Measurements from ENCODE around the gene KCNG3.

KCNG3 gene, protein sequence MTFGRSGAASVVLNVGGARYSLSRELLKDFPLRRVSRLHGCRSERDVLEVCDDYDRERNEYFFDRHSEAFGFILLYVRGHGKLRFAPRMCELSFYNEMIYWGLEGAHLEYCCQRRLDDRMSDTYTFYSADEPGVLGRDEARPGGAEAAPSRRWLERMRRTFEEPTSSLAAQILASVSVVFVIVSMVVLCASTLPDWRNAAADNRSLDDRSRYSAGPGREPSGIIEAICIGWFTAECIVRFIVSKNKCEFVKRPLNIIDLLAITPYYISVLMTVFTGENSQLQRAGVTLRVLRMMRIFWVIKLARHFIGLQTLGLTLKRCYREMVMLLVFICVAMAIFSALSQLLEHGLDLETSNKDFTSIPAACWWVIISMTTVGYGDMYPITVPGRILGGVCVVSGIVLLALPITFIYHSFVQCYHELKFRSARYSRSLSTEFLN

DNA sequence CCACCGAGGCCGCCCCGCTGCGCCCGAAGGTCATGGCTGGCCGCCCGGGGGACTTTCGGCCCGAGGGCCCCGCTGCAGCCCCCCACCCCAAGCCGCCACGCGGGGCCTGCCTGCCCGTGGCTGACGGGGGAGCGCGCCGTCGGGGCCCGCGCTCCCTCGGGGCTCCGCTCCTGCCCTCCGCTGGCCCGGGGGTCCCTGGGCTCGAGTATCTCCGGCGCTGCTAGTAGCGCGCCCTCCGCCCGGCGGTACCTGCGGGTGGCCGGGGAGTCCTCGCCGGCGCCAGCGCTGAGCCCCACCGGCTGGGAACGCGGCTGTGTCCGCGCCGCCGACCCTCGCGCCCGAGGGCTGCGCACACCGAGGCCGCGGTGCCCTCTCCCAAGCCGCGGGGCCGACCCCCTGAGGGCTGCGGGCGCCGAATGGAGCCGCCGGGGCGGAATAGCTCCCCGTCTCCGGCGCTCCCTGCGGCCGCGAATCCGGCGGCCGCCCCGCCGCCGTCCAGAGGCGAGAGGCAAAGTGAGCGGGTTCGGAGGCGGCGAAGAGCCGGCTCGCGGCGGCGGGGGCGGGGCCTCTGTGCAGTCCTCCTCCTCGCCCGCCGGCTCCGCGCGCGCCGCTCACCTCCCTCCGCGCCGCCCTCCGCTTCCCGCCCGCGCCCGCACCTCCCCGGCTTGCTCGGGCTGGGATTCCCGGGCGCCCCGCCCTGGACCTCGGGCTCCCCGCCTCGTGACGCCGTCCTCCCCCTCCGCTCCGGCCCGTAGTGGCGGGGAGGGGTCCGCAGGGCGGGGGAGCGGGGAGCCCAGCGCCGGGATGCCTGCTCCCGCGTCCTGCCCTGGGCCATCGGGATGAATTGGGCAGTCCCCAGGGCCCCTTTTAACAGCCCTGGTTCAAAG lies at the start of gene KCNG3:
KCNG3 (minus strand) TSS at position 515 of the 887 bp plus-strand sequence; CDS start at position 34, 481 bp downstream.
- peak; percentile 46 to 58 for DNase-seq (ENCODE audit: low read depth in 2 of 2)

DNA sequence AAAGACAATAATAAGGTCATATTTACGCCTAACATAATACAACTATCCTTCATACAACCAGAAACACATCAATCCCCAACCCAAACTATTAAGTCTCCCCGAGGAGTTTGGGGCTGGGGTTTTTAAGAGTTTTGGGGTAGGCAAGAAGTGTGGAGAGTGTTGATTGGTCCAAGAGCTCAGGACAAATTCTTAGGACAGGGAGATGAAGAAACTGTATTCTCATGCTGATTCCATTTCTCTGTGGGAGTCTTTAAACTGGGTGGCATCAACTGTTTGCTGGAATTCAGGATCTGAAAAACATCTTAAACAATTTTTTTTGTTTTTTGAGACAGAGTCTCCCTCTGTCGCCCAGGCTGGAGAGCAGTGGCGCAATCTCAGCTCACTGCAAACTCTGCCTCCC lies 49.1 kb upstream of the KCNG3 start:
- no peak for DNase-seq (ENCODE audit: low read depth in 2 of 2)

DNA sequence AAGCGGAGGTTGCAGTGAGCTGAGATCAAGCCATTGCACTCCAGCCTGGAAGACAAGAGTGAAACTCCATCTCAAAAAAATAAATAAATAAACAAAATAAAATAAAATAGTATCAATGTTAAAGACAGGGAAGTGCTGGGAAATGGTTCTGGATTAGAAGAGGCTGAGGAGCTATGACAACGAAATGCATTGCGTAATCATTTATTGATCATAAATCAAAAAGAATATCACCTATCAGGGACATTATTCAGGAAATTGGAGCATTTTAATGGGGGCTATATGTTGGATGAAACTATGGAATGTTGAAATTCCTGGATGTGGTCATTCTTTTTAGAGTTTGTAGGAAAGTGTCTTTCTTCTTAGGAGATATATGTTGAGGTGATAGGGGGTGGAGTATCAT lies 43.7 kb upstream of the KCNG3 start:
- no peak for DNase-seq (ENCODE audit: low read depth in 2 of 2)

DNA sequence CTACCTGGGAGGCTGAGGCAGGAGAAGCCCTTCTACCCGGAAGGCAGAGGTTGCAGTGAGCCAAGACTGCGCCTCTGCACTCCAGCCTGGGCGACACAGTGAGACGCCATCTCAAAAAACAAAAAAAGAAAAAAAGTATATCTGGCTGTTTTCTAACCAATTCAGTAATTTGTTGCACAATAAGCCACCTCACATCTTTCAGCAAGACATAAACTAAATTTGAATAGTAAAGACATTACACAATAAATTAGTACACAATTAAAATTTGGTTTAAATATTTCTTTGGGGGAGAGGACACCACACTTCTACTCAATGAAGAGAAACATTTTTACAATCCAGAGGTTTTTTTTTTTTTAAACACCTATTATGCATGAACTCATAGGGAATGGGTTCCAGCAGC lies 38.6 kb upstream of the KCNG3 start:
- DNase-seq (ENCODE audit: low read depth in 2 of 2), result no peak

DNA sequence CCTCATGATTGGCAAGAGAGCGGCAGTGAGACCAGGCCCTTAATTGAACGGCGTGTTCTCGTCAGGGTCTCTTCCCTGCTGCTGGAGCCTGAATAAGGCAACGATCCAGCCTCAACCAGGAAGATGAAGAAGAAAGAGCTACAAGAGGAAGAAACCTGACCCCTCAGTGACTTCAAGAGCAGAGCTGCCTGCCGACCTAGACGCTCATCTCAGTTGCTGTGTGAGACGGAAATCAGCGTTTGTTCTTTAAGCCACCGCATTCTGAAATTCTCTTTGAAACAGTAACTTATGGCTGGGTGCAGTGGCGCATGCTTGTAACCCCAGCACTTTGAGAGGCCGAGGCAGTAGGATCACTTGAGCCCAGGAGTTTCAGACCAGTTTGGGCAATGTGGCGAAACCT lies 29.6 kb upstream of the KCNG3 start:
- DNase-seq (ENCODE audit: low read depth in 2 of 2), result no peak

DNA sequence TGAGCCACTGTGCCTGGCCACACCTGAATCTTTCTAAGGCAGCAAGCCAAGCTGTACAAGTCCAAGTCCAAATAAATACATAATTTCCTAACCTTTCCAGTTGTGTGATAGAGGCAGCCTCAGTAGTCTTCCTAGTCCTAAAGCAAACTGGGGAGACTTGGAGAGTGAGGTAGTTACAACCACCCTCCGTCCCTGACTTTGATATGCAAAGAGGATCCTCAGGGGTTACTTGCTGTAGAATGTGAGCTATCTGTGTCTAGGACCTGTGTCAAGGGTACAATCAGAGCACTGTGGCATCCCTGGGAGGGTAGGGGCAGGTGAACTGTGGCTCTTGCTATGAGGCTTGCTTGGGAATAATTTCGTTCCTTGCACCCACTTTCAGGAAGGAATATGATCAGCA lies 28.3 kb upstream of the KCNG3 start:
- no peak for DNase-seq (ENCODE audit: low read depth in 2 of 2)

DNA sequence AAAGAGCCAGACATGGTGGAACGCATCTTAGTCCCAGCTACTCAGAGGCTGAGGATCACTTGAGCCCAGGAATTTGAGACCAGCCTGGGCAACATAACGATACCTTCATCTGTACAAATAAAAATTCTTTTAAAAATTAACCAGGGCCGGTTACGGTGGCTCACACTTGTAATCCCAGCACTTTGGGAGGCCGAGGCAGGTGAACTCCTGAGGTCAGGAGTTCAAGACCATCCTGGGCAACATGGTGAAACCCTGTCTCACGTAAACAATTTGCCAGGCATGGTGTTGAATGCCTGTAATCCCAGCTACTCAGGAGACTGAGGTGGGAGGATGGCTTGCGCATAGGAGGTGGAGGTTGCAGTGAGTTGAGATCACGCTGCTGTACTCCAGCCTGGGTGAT lies 25.8 kb upstream of the KCNG3 start:
- DNase-seq (ENCODE audit: low read depth in 2 of 2), result no peak

DNA sequence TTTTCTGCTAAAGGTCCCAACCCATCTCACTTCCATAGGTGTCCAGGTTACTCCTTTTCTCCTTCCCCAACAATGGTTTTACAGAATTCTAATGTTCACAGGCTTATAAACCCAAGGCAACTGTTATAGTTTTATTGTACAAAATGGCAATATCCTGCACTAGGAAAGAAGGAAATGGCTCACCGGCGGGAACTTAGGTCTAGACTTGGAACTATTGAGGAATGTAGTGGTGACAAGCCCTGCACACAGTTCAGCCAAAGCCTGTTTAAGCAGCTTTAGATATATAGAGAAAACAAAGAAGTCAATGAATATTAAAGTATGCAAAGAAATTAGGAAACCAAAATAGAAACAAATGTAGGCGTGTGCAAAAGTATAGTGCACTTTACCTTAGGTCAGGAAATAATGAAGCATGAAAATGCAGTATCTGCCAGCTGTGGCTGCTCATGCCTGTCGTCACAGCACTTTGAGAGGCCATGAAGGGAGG lies 22.7 kb upstream of the KCNG3 start:
- DNase-seq (ENCODE audit: low read depth in 2 of 2), result no peak

DNA sequence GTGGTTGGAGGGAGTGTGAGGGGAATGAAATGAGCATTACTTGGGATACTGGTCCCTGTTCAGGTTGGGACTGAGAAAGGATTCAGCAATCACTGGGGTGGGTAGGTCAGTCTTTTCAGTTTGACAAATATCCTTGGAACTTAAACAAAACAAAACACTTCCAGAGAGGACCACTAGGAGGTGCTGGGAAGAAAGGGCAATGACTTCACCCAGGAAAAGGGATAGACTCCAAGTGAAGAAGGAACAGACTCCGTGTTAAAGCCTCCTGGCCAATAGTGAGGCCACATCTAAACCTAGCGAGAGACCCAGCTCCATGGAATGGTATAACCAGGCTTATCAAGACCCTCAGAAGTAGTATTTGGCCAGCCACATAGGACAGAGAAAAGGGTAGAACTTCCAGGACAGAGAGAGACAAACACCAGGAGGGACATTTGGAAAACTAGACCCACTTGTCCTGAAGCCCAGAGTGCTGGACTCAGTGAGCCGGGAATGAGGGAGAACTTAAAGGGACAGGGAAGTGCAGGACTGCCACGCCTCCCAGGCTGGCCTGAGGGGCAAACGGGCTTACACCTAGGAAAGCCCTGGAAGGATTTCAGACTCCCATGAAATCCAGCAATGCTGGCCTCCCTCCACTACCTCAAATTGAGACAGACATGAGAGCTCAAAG lies 19.6 kb upstream of the KCNG3 start:
- no peak for DNase-seq (ENCODE audit: low read depth in 2 of 2)

DNA sequence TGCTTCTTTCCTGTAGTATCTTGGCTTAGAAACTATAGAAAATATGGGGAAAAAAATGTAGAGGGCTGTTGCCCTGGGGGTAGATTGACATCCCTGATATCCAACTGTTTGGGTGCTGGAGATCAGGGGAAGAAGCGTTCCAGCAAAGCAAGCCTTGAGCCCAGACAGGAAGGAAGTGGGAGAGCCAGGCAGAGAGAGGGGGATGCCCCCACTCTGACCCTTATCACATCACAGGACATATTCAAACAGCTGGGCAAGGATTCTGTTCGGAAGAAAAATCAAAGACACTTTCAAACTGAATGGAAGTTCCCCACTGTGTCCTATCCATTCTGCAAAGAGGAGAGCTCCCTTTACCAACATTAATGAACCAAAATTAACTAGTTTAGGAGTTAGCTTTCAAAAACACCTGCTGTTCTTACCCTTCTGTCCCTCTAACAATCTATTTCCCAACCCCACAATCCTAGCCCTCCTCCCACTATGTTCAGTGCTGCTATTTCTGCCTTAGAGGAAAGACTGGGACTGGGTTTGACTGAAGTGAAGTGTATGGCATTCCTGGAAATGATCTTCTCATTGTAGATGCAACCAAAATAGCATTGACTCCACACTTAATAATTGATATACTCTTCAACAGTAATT lies 16.9 kb upstream of the KCNG3 start:
- no peak for DNase-seq (ENCODE audit: low read depth in 2 of 2)

DNA sequence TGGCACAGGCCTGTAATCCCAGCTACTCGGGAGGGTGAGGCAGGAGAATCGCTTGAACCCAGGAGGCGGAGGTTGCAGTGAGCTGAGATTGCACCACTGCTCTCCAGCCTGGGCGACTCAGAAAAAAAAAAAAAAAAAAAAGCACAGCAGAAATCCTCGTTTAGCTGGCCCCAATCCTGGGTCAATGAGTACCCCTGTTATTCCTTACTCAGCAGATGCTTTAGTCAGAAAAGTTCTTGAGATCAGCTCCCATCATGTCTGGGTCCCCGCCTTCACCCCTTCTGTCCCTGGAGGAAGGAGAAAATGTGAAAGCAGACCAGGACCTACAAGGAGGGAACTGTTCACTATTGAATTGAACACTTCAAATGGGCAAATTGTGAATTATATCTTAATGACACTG lies 16.4 kb upstream of the KCNG3 start:
- no peak for DNase-seq (ENCODE audit: low read depth in 2 of 2)

DNA sequence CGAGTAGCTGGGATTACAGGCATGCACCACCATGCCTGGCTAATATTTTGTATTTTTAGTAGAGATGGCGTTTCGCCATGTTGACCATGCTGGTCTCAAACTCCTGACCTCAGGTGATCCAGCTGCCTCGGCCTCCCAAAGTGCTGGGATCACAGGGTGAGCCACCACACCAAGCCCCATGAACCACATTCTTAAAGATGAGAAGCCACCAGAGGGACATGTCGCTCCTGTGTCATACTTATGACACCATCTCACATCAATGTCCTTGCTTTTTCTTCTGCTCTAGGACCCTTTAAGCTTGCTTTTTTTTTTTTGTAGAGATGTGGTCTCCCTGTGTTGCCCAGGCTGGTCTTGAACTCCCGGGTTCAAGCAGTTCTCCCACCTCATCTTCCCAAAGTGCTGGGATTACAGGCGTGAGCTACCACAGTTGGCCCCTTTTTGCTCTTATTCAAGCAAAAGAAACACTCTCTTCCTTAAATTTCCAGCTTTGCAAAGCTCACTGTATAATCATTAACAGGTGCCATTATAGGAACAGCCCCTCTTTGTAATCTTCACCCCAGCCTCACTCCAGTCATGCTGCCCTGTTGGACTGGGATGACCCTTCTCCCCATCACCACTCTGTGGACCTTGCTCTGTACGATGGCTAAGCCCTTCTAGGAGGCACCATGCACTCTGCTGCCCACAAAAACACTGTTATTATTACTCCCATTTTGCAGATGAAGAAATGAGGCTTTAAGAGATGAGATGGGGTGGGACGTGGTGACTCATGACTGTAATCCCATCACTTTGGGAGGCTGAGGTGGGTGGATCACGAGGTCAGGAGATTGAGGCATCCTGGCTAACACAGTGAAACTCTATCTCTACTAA lies 10.8 kb upstream of the KCNG3 start:
- no peak for DNase-seq (ENCODE audit: low read depth in 2 of 2)

DNA sequence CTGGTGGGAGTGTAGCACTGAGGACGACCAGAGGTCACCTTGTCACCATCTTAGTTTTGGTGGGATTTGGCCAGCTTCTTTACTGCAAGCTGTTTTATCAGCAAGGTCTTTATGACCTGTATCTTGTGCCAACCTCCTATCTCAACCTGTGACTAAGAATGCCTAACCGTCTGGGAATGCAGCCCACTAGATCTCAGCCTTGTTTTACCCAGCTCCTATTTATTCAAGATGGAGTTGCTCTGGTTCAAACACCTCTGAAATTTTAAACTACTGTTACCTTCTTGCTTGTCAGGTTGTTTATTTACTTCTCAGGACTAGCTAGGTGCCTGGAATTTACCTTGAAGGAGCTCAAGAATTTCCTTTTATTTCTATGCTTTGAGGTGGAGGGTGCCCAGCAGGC lies 9.5 kb upstream of the KCNG3 start:
- no peak for DNase-seq (ENCODE audit: low read depth in 2 of 2)

DNA sequence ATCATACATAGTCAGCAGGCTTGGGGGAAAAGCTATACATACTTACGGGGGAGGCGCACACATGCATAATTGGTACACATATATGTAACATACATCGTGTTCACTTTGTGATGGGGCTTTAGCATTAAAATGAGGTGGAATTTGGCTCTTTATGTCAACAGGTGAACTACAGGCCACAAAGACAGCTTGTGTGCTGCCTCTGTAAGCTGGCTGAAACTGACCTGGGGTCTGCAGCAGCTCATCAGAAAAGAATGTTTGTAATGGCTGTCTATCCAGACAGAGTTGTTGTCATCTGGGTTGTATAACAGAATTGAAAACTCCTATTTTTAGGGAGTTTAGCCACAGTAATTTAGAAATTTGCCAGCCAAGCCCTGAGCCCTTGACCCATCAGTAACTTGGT lies 4.7 kb upstream of the KCNG3 start:
- no peak for DNase-seq (ENCODE audit: low read depth in 2 of 2)

DNA sequence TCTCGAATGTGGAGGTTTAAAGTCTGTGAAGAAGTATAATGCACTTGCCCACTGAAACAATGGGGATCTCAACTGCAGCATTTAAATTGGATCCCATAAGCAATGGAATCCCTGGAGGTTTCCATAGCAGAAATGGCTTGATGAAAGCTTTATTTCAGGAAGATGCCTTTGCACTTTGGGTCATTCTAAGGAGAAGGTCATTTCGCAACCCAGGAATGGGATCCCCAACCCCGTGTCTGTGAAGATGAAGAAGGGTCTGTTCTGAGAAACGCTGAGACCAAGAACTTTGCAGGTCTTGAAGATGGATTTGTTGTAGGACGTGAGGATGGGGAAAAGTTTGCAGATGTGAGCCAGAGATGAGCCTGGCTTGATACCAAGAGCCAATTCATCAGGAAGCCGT lies 1.8 kb upstream of the KCNG3 start:
- DNase-seq (ENCODE audit: low read depth in 2 of 2), result no peak

DNA sequence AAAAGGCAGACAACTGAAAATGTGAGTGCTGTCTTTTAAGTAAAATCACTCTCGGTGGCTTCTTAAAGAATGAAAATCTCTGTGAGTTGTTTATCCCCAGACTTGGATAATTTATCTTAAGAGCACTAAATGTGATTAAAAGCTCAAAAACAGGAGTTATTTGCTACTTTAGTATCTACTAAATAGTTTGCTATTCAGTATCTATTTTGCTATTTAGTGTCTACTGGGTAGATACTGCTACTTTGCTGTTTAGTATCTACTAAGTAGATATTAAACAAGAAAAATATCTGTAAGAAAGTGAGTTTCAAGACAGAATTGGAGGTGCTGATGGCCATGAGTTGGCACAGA lies 1.4 kb upstream of the KCNG3 start:
- DNase-seq (ENCODE audit: low read depth in 2 of 2), result no peak

DNA sequence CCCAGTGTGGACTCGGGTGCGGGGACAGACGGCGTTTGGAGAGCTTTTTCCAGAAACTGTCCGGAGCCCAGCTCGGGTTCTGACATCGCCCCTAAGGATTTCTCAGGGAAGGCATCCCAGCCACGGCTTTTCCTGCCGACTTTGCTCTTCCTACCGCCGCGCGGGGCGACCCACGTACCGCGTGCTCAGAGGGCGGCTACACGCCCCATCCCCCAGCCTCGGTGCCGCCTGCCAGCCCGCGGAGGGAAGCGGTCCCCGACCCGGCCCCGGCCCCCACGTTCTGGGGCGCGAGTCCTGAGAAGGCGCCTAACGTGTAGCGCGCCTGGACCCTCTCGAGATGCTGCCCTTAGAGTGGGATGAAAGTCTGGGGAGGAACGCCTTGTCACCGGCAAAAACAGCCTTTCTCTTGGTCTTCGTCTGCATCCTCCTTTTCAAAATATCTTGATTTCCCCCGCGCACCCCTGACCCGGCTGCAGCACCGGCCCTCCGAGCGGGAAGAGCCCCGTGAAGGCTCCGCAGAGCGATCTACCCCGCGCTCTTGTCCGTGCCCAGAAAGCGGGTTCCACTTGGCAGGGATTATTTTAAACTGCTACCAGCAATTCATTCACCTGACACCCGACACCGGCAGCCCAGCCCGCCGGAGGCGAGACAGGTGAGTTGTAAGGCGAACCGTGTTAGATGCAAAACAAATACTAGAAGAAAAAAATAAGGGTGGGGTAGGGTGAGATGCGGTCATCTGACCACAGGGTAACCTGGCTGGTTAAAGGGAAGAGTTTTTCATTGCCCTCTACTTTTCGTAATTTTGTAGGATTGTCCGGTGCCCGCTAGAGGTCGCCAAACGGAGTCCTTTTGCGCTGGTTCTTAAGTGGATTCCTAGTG lies 812 bp upstream of the KCNG3 start:
- peak; percentile 63 to 71 for DNase-seq (ENCODE audit: low read depth in 2 of 2)

DNA sequence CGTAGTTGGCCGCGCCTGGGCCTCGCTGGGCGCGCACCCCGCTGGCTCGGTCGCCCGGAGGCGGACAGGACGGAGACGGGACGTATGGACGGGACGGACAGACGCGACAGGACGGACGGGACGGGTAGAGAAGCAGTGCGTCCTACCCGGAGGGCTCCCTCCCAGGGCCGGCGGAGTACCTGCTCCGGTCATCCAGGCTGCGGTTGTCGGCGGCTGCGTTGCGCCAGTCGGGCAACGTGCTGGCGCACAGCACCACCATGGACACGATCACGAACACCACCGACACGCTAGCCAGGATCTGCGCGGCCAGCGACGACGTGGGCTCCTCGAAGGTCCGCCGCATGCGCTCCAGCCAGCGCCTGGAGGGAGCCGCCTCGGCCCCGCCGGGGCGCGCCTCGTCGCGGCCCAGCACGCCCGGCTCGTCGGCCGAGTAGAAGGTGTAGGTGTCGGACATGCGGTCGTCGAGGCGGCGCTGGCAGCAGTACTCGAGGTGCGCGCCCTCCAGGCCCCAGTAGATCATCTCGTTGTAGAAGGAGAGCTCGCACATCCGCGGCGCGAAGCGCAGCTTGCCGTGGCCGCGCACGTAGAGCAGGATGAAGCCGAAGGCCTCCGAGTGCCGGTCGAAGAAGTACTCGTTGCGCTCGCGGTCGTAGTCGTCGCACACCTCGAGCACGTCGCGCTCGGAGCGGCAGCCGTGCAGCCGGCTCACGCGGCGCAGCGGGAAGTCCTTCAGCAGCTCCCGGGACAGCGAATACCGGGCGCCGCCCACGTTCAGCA lies 903 bp downstream of the KCNG3 start:
- DNase-seq (ENCODE audit: low read depth in 2 of 2), result peak in 1 of 2 donors; percentile 22

DNA sequence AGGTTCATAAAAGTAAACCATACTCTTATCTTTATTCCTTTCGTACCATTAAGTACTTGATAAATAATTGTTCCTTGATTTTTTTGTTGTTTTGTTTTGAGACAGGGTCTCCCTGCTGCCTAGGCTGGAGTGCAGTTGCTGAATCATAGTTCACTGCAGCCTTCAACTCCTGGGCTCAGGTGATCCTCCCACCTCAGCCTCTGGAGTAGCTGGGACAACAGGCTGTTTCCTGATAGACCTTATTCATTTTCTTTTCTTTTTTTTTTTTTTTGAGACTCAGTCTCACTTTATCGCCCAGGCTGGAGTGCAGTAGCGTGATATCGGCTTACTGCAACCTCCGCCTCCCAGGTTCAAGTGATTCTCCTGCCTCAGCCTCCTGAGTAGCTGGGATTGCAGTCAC lies 5.5 kb downstream of the KCNG3 start:
- no peak for DNase-seq (ENCODE audit: low read depth in 2 of 2)
